HCT116 (cell line): Measurements from ENCODE around the gene GBP7. TPM values are rescaled to one million over a fixed set of nuclear protein-coding genes. Genes with fewer than 3 reads are reported as not detected.
"Not testable (repeated sequence)": the region's sequence is repeated elsewhere in the genome, so short reads cannot be mapped to it uniquely, and the experiment has no call there.

Experiments
- ATAC-seq: fragments of 200-7000 bp; cut with Tn5 transposase; 2 replicates; pipeline ENCODE4 v1.9.1; 2020; ENCODE audit warnings: mild to moderate bottlenecking, moderate library complexity
- BruUV-seq: library from RNA; stranded (reverse); fragments of 400-500 nt; replicated peaks from 2 replicates; lab custom pipeline; 2021; lab: Mats Ljungman, UMichigan
- CTCF ChIA-PET: fragments of 300-600 bp; sonication (Branson Sonifier 250); formaldehyde crosslinking; loops from one replicate; lab custom pipeline; 2021; ENCODE audit warnings: antibody characterized with exemption; lab: Charles Lee
- POLR2A ChIA-PET: fragments of 300-600, 350-600 bp; sonication (Branson Sonifier 250); formaldehyde crosslinking; loops from one replicate; lab custom pipeline; 2021; ENCODE audit warnings: antibody characterized with exemption; lab: Charles Lee
- RAD21 ChIA-PET, 2 experiments: fragments of 300-600 bp; sonication (Branson Sonifier 250); formaldehyde crosslinking; loops; one replicate each; lab custom pipeline; 2023; ENCODE audit warnings: low total read pairs in 2 of 2; ENCODE audit not compliant: uncharacterized antibody in 2 of 2, unreplicated experiment in 2 of 2, low non-redundant PET in 1 of 2; lab: Charles Lee
- DNase-seq: peaks from one replicate; pipeline ENCODE4 v3.0.0-alpha.2; 2010; ENCODE audit warnings: low read depth, low spot score
- H2AFZ ChIP-seq: fragments of 200-600 bp; shearing (Covaris generic), sonication (generic); 2 replicates; pipeline ENCODE4 v1.6.1; 2017; ENCODE audit warnings: low read depth, mixed run types, mixed read lengths, antibody characterized with exemption, low read length; ENCODE audit not compliant: poor library complexity, severe bottlenecking
- H3K27ac ChIP-seq: 2 replicates; pipeline ENCODE4 v1.5.1; 2012; ENCODE audit warnings: low read depth, low read length
- H3K27me3 ChIP-seq: fragments of 200-600 bp; sonication (generic); 2 replicates; pipeline ENCODE4 v1.6.1; 2016; ENCODE audit warnings: mixed run types, low read length, mixed read lengths; ENCODE audit not compliant: insufficient read depth
- H3K36me3 ChIP-seq, 2 experiments: fragments of 200-500 bp in 1 of 2; fragments of 200-600 bp in 1 of 2; sonication (Bioruptor generic) in 1 of 2; sonication (generic) in 1 of 2; 2 replicates each; pipeline versions ENCODE4 v1.5.1 to v1.6.1; 2014 to 2016; ENCODE audit warnings: low read length in 2 of 2, inconsistent platforms in 1 of 2, mixed read lengths in 1 of 2, mixed run types in 1 of 2; ENCODE audit not compliant: insufficient read depth in 2 of 2, control insufficient read depth in 1 of 2
- H3K4me1 ChIP-seq, 2 experiments: fragments of 200-600 bp in 1 of 2; sonication (generic) in 1 of 2; 2 replicates each; pipeline versions ENCODE4 v1.5.1 to v1.6.1; 2012 to 2017; ENCODE audit warnings: low read length in 2 of 2, inconsistent platforms in 1 of 2, mild to moderate bottlenecking in 1 of 2, mixed read lengths in 1 of 2, mixed run types in 1 of 2, moderate library complexity in 1 of 2; ENCODE audit not compliant: insufficient read depth in 2 of 2, control insufficient read depth in 1 of 2
- H3K4me2 ChIP-seq: fragments of 200-600 bp; sonication (generic); 2 replicates; pipeline ENCODE4 v1.6.1; 2017; ENCODE audit warnings: mixed run types, low read length, mixed read lengths
- H3K4me3 ChIP-seq, 2 experiments: fragments of 200-600 bp in 1 of 2; sonication (generic) in 1 of 2; replicated peaks in 1 of 2; 2 replicates each; pipeline ENCODE4 v1.5.1; 2011 to 2016; ENCODE audit warnings: low read length in 2 of 2, control low read depth in 1 of 2, low read depth in 1 of 2, mild to moderate bottlenecking in 1 of 2, mixed read lengths in 1 of 2, mixed run types in 1 of 2
- H3K79me2 ChIP-seq: fragments of 200-600 bp; sonication (generic); 2 replicates; pipeline ENCODE4 v1.6.1; 2017; ENCODE audit warnings: mild to moderate bottlenecking, mixed run types, low read length, moderate library complexity, mixed read lengths; ENCODE audit not compliant: insufficient read depth
- H3K9ac ChIP-seq: fragments of 200-600 bp; sonication (generic); 2 replicates; pipeline ENCODE4 v1.6.1; 2016; ENCODE audit warnings: low read length, mixed read lengths
- H3K9me2 ChIP-seq: fragments of 200-600 bp; sonication (generic), shearing (Covaris generic); 2 replicates; pipeline ENCODE4 v1.6.1; 2017; ENCODE audit warnings: mixed run types, mild to moderate bottlenecking, moderate library complexity; ENCODE audit not compliant: insufficient read depth
- H3K9me3 ChIP-seq, 2 experiments: fragments of 200-500 bp in 1 of 2; fragments of 200-600 bp in 1 of 2; sonication (Bioruptor generic) in 1 of 2; sonication (generic) in 1 of 2; 2 replicates each; pipeline ENCODE4 v1.6.1; 2014 to 2017; ENCODE audit warnings: low read length in 2 of 2, mixed read lengths in 2 of 2, inconsistent platforms in 1 of 2, low read depth in 1 of 2, mild to moderate bottlenecking in 1 of 2, mixed run types in 1 of 2, moderate library complexity in 1 of 2; ENCODE audit not compliant: control insufficient read depth in 1 of 2, insufficient read depth in 1 of 2
- H4K20me1 ChIP-seq: fragments of 200-600 bp; sonication (generic), shearing (Covaris generic); 2 replicates; pipeline ENCODE4 v1.6.1; 2017; ENCODE audit warnings: mixed run types, mild to moderate bottlenecking, moderate library complexity; ENCODE audit not compliant: insufficient read depth
- ATF3 ChIP-seq: IDR thresholded peaks from 2 replicates; pipeline ENCODE4 v1.6.1; 2012
- EZH2 ChIP-seq: fragments of 200-600 bp; sonication (generic); IDR thresholded peaks from 2 replicates; pipeline ENCODE4 v1.6.1; 2017; ENCODE audit warnings: antibody characterized with exemption, mixed run types
- EZH2phosphoT487 ChIP-seq: fragments of 200-600 bp; IDR thresholded peaks from 2 replicates; pipeline ENCODE4 v1.6.1; 2018; ENCODE audit warnings: antibody characterized with exemption, borderline replicate concordance
- JUND ChIP-seq: IDR thresholded peaks from 2 replicates; pipeline ENCODE4 v1.6.1; 2012
- MAX ChIP-seq: IDR thresholded peaks from 2 replicates; pipeline ENCODE4 v1.6.1; 2012
- POLR2A ChIP-seq: IDR thresholded peaks from 2 replicates; pipeline ENCODE4 v1.7.0; 2011; ENCODE audit warnings: borderline replicate concordance; ENCODE audit not compliant: insufficient read depth, insufficient read length; ENCODE audit errors: extremely low read depth
- RAD21 ChIP-seq: IDR thresholded peaks from 2 replicates; pipeline ENCODE4 v1.6.1; 2012; ENCODE audit warnings: low read depth, mild to moderate bottlenecking
- TCF7L2 ChIP-seq: IDR thresholded peaks from 2 replicates; pipeline ENCODE4 v1.7.0; 2011; ENCODE audit warnings: borderline replicate concordance, inconsistent platforms; ENCODE audit not compliant: insufficient read depth, insufficient read length; ENCODE audit errors: extremely low read depth
- ZBTB33 ChIP-seq: IDR thresholded peaks from 2 replicates; pipeline ENCODE4 v1.6.1; 2011; ENCODE audit warnings: mild to moderate bottlenecking, low read length, moderate library complexity; ENCODE audit not compliant: insufficient replicate concordance; ENCODE audit errors: extremely low read depth
- ZFX ChIP-seq: fragments of 450-650 bp; IDR thresholded peaks from 2 replicates; pipeline ENCODE4 v1.6.1; 2017
- ZNF274 ChIP-seq: fragments of 200-500 bp; sonication (Bioruptor generic); IDR thresholded peaks from 2 replicates; pipeline ENCODE4 v1.6.1; 2014; ENCODE audit warnings: mild to moderate bottlenecking, low read depth, low read length, inconsistent platforms
- intact Hi-C: fragments of 100-400 bp; cut with micrococcal nuclease; formaldehyde crosslinking; loops from 2 replicates; pipeline ENCODE4 v1.10.0; 2022
- total RNA-seq: library from RNA; stranded (reverse); gene quantifications from one replicate; pipeline ENCODE4 v1.2.1, GENCODE V29; 2021; ENCODE audit not compliant: unreplicated experiment

Gene GBP7
- total RNA-seq, 1 experiment from 2014 or later = not detected

- H3K4me2 ChIP-seq, H3K9me2 ChIP-seq, H3K4me3 ChIP-seq, H3K4me1 ChIP-seq, H3K79me2 ChIP-seq, H3K27me3 ChIP-seq, H3K9ac ChIP-seq, H3K9me3 ChIP-seq, H4K20me1 ChIP-seq, ATAC-seq, BruUV-seq, POLR2A ChIA-PET, RAD21 ChIA-PET, H3K27ac ChIP-seq, intact Hi-C loops, CTCF ChIA-PET, H2AFZ ChIP-seq, H3K36me3 ChIP-seq, DNase-seq: not testable (repeated sequence)
Observed at GRCh38 chr1:89219851-89220250, 44.0 kb upstream of the GBP7 start.

GRCh38 chr1:89218941-89219340, 43.1 kb upstream of the GBP7 start:
- RAD21 ChIA-PET, H3K9ac ChIP-seq, CTCF ChIA-PET, H3K4me3 ChIP-seq, H3K4me1 ChIP-seq, H3K27ac ChIP-seq, H3K4me2 ChIP-seq, BruUV-seq, H4K20me1 ChIP-seq, H3K79me2 ChIP-seq, H3K27me3 ChIP-seq, H3K9me3 ChIP-seq, H3K9me2 ChIP-seq, H2AFZ ChIP-seq, ATAC-seq, DNase-seq, intact Hi-C loops, H3K36me3 ChIP-seq, POLR2A ChIA-PET: not testable (repeated sequence)

- intact Hi-C loops = no loop called here
- no peak for ATAC-seq
Observed at GRCh38 chr1:89213347-89213746, 37.5 kb upstream of the GBP7 start.

More at GRCh38 chr1:89213347-89213746, 37.5 kb upstream of the GBP7 start:
- Histone ChIP-seq H3K79me2 (no peaks in the 10 kb centered on the region), H4K20me1 (no peaks in the 10 kb centered on the region), H3K4me2 (no peak overlapping the region), H2AFZ (no peak overlapping the region), H3K9me2 (no peaks in the 10 kb centered on the region), H3K27ac (no peak overlapping the region), H3K4me3 (no peak overlapping the region), H3K9ac (no peak overlapping the region), H3K9me3 (peaks cover 0 to 3% of the 10 kb centered on the region in 2 experiments; a peak in 1 of 4 replicates), H3K36me3 (no peaks in the 10 kb centered on the region), H3K4me1 (no peaks in the 10 kb centered on the region), H3K27me3 (no peaks in the 10 kb centered on the region)
- TF ChIP-seq ZFX (no peak), RAD21 (no peak), POLR2A (no peak), TCF7L2 (no peak), ZBTB33 (no peak), EZH2phosphoT487 (no peak), ATF3 (no peak), ZNF274 (no peak), JUND (no peak), MAX (no peak), EZH2 (no peak)
- ChIA-PET RAD21 (no interaction called here), CTCF (no interaction called here), POLR2A (no interaction called here)
- no peak for DNase-seq
- BruUV-seq = no TSS peak
